GM12872 (cell line): ENCODE results near the gene TTC39B.
A peak's percentile ranks its signal among the peaks of the same experiment; 100 is the strongest.

Source experiments
- TF ChIP-seq, protein P1 (sequence below): IDR thresholded peaks from 3 replicates; pipeline ENCODE4 v1.5.1; 2011; ENCODE audit warnings: low read depth, mild to moderate bottlenecking, low read length, moderate library complexity; ENCODE audit not compliant: insufficient read depth

TTC39B gene

DNA sequence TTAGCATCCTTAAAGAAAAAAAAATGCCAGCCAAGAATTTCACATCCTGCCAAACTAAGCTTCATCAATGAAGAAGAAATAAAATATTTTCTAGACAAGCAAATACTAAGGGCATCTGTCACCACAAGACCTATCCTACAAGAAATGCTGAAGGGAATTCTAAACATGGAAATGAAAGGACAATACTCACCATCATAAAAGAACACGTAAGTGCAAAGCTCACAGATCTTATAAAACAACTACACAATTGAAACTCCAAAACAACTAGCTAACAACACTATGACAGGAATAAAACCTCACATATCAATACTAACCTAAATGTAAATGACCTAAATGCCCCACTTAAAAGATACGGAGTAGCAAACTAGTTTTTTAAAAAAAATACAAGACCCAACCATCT is 71.4 kb downstream of the TTC39B start:
- TF ChIP-seq, protein P1, sequence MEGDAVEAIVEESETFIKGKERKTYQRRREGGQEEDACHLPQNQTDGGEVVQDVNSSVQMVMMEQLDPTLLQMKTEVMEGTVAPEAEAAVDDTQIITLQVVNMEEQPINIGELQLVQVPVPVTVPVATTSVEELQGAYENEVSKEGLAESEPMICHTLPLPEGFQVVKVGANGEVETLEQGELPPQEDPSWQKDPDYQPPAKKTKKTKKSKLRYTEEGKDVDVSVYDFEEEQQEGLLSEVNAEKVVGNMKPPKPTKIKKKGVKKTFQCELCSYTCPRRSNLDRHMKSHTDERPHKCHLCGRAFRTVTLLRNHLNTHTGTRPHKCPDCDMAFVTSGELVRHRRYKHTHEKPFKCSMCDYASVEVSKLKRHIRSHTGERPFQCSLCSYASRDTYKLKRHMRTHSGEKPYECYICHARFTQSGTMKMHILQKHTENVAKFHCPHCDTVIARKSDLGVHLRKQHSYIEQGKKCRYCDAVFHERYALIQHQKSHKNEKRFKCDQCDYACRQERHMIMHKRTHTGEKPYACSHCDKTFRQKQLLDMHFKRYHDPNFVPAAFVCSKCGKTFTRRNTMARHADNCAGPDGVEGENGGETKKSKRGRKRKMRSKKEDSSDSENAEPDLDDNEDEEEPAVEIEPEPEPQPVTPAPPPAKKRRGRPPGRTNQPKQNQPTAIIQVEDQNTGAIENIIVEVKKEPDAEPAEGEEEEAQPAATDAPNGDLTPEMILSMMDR = no peak

DNA sequence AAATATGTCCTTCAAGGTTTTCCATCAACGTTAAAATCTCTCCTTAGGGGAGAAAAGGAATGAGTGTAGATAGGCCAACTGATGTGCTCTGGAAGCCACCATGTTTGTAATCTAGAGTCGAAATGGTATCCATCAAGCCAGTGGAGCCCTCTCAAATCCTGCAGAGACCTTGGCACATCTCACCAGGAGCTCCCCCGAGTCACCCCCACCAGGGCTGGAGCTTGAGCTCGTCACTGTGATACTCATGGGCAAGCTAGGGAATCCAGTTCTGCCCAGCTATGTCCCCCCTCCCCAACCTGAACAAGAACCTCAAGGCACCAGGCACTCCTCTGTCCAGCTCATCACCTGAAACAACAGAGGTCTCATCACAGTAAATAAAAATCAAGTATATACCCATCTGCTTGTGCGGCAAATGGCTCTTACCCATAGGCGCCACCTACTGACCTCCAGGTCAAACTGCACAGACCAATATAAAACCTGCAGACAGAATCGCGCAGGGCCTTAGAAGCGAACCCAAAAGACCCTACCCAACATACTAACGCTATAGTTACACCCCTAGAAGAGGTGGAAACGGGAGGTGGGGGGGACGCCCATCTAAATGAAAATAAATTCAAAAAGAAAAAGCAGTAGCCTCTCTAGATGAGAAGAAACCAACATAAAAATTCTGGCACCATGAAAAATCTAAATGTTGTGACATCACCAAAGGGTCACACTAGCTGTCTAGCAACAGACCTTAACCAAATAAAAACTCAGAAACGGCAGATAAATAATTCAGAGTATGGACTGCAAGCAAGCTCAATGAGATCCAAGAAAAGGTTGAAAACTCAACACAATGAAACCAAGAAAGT is 75.0 kb downstream of the TTC39B start:
- TF ChIP-seq, protein P1 = peak; percentile 71

DNA sequence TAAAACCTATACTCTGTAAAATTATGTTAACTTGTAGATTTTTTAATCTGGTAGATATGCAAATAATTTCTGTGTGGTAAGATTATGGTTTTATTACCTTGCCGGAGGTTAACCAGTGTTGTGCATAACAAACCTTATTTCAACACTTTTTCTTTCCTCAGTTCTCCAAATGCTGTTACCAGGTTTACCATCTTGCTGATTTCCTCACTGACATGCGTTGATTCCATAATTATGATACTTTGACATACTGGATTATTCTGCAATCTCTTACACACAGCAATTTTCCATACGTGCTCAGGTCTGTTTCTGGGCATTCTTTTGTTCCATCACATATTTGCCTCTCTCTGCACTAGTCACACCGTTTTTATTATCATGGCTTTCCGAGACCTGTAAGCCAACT is 77.6 kb downstream of the TTC39B start:
- TF ChIP-seq, protein P1 = no peak

DNA sequence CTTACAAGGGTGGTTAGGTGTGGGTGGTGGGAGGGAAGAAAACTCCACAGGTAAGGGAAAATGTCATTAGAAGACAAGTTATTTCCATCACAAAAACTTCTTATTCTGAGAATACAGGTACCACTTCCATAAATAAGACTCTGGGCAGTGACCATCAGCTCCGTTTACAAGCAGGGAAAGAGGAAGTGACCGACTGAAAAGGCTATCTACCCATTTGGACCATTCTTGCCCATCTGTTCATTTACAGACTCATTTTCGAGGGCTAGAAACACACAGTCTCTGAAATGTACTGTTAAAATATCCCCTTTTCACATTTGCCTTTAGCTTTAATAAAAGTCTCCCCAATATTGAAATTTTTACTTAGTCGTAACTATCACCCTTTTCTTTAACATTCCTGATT is 79.5 kb downstream of the TTC39B start:
- TF ChIP-seq, protein P1 = no peak

DNA sequence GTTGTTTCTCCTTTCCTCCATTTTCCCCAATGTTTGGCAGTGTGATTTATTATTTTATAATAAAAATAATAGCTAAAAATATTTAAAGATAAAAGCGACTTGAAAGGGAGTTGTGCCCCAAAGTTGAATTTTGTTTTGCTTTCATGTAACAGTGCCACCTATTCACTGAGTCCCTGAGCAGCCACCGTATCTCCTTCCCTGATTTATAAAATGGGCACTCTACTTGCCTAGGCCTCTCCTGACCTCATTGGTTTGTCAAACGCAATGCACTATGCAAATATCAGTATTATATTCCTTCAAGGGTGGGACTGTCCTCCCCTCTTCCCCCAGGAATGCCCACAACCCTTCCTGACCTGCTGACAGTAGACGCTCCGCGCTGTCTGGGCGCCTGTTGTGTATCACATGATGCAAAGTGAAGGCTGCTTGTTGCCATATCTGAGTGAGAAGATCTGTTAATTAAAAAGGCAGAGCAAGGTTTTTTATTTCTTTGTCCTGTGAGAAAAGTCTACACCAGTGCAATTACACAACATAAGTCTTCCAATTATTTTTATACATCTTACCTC is 81.4 kb downstream of the TTC39B start:
- TF ChIP-seq, protein P1 = no peak

DNA sequence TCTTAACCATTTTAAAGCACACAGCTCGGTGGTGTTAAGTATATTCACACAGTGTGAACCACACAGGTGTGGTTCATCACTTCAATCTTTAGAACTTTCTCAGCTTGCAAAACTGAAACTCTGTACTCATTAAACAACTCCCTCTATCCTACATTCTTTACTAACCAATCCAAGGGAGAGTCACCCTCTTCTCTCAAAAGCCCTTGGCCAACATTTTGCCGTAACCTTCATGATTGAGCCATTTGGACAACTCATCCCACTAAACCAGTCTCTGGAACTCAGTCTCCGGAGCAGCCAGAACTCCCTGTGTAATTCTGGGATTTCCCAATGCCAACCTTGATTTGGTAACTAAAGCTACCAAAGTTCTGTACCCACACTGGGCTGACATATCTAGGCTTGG is 84.7 kb downstream of the TTC39B start:
- TF ChIP-seq, protein P1 = no peak

DNA sequence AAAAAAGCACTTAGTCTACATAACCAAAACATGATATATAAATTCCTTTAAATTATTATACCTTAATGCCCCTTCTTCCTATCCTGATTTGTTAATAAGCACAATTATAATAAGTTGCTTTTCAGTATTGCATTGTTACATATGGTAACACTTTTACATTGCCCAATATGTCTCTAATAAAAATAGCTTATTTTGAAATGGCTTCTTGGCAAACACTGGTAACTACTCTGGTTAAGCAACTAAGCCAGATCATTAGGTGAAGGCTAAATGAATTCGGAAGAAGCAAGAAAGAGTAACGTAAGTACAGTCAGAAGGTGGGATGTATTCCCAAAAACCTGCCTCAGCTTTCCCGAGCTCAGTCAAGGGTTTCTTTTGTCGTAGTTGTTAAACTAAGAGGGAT is 85.3 kb downstream of the TTC39B start:
- TF ChIP-seq, protein P1 = no peak
